HG02610 (cell line): ENCODE results near the gene BBS9.
"Not testable (repeated sequence)": the region's sequence is repeated elsewhere in the genome, so short reads cannot be mapped to it uniquely, and the experiment has no call there.

Experiments used
- ATAC-seq: cut with Tn5 transposase; IDR thresholded peaks from one replicate; pipeline ENCODE4 v1.9.1; 2021; ENCODE audit warnings: mild to moderate bottlenecking, moderate library complexity; ENCODE audit not compliant: unreplicated experiment

Gene BBS9

GRCh38 chr7:33485747-33486493 lies 356.6 kb downstream of the BBS9 start:
- no peak for ATAC-seq

GRCh38 chr7:33486633-33487032 lies 357.3 kb downstream of the BBS9 start:
- peak; percentile 70 for ATAC-seq

- peak; percentile 53 for ATAC-seq
Observed at GRCh38 chr7:33487998-33488682, 358.8 kb downstream of the BBS9 start.

- no peak for ATAC-seq
Observed at GRCh38 chr7:33494474-33494873, 365.1 kb downstream of the BBS9 start.

- ATAC-seq: no peak
Observed at GRCh38 chr7:33495207-33495606, 365.8 kb downstream of the BBS9 start.

GRCh38 chr7:33497051-33497450 lies 367.7 kb downstream of the BBS9 start:
- ATAC-seq: no peak

- no peak for ATAC-seq
Observed at GRCh38 chr7:33500703-33501701, 371.6 kb downstream of the BBS9 start.

GRCh38 chr7:33503014-33503413 lies 373.6 kb downstream of the BBS9 start:
- ATAC-seq: no peak

- no peak for ATAC-seq
Observed at GRCh38 chr7:33503736-33504135, 374.4 kb downstream of the BBS9 start.

GRCh38 chr7:33504266-33504665 lies 374.9 kb downstream of the BBS9 start:
- no peak for ATAC-seq

GRCh38 chr7:33509206-33509605 lies 379.8 kb downstream of the BBS9 start:
- ATAC-seq: no peak

GRCh38 chr7:33511778-33512177 lies 382.4 kb downstream of the BBS9 start:
- no peak for ATAC-seq

GRCh38 chr7:33516568-33516967 lies 387.2 kb downstream of the BBS9 start:
- ATAC-seq: no peak

GRCh38 chr7:33517191-33517590 lies 387.8 kb downstream of the BBS9 start:
- no peak for ATAC-seq

- not testable (repeated sequence) for ATAC-seq
Observed at GRCh38 chr7:33527008-33527407, 397.6 kb downstream of the BBS9 start.

GRCh38 chr7:33527613-33528012 lies 398.2 kb downstream of the BBS9 start:
- not testable (repeated sequence) for ATAC-seq

GRCh38 chr7:33529070-33529469 lies 399.7 kb downstream of the BBS9 start:
- ATAC-seq: no peak

GRCh38 chr7:33530664-33531063 lies 401.3 kb downstream of the BBS9 start:
- ATAC-seq: no peak

GRCh38 chr7:33531888-33532287 lies 402.5 kb downstream of the BBS9 start:
- ATAC-seq: no peak

GRCh38 chr7:33534833-33535232 lies 405.5 kb downstream of the BBS9 start:
- no peak for ATAC-seq

- no peak for ATAC-seq
Observed at GRCh38 chr7:33535989-33536388, 406.6 kb downstream of the BBS9 start.
